Right renal cortex interstitium (tissue), 3 donors: Measurements from ENCODE around the gene GALNT9. TPM values are rescaled to one million over a fixed set of nuclear protein-coding genes. Genes with fewer than 3 reads are reported as not detected.

Experiments used
- DNase-seq, 3 donors: peaks; one replicate each; pipeline ENCODE4 v3.0.0-alpha.2; 2013; ENCODE audit warnings: low read depth in 3 of 3, low spot score in 2 of 3
- polyA plus RNA-seq, 3 donors: library from polyadenylated mRNA; unstranded; fragments of 120-200 nt; gene quantifications; one replicate each; pipeline ENCODE4 v1.2.1, GENCODE V29; 2013; ENCODE audit not compliant: insufficient read length in 3 of 3

The GALNT9 gene
- polyA plus RNA-seq, 3 donors, result 6.2 to 8.0 (median 7.1) TPM

DNA sequence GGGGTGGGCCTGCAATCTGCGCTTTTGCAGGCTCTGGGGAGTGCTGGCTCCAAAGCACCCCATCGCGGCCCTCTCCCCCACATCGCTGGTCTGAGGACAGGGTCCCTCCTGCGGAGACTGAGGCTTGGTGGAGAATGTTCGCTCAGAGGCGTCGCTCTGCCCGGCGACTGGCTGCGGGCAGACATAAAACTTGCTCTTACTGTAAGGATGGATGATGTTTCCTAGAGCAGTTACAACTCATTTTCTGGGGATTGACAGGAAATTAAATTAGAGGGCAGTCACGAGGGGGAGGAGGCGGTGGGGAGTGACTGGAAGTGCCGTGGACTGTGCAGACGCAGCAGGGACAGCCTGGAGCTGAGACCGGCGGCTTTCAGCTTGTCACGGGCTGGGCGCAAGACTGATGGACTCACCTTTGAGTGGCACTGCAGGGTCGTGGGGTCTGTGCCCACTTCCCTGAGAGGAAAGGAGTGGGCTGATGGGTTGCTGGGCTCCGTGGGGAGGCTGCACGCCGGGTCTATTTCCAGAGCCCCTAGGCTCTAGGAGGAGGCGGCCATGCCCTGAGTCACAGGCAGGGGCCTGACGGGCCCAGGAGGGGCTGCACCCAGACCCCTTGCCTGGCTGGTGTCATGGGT, 152.4 kb downstream of the GALNT9 start:
- no peak for DNase-seq

DNA sequence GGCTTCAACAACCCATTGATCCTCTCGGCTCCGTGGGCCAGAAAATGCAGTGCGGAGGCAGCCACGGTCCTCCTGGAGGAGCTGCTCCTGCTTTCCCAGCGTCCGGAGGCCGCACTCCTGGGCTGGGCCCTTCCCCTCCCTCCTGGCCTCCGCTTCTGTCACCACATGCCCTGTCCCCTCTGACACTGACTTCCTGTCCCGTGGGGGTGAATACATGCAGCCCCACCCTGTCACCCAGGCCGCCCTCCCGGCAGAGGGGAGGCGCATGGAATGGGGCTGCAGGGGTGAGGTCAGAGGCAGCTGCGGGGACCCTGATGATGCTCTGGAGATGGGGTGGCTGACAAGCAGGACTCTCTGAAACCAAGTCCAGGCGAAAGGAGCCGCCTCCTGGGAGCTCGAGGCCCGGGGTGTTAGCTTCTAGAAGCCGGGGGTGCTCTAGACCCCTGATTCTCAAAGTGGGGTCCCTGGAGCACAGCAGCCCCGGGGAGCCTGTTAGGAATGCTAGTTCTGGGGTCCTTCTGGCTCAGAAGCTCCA, 152.9 kb downstream of the GALNT9 start:
- no peak for DNase-seq

DNA sequence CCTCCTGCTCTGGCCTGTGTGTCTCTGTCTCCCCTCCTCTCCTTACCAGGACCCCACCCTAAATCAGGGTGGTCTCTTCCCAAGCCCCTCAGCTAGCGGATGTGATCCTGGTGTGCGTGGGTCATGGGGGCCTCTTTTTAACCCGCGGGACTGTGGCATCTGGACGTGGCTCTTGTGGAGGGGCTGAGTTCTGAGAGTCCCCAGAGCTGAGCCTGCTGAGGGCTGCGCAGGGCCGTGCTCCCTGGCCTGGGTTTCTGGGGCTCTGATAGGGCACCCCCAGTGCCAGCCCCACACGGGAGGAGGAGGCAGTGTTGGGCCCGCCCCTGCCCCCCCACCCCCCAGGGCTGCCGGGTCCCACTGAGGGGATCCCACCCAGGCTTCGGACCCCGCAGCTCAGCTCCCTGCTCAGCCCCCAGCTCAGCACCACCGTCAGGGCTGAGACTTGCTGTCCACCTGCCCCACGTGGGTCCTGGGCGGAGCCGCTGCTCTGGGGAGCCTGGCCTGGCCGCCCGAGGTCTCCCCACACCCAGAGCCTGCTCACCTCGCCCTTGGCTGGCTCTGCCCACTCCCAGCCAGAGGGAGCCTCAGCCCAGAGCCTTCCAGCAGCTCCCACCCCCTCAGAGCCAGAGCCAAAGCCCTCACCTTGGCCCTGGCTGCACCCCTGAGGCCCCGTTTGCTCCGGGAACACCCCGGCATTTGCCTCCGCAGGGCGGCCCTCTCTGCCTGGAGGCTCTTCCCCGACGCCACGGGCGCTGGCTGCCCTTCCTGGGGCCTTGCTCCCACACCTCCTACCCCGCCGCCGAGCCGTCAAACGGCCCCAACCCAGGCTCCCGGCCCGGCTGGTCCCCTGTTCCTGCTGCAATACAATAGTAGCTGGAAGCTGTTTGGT, 153.6 kb downstream of the GALNT9 start:
- DNase-seq, result no peak

DNA sequence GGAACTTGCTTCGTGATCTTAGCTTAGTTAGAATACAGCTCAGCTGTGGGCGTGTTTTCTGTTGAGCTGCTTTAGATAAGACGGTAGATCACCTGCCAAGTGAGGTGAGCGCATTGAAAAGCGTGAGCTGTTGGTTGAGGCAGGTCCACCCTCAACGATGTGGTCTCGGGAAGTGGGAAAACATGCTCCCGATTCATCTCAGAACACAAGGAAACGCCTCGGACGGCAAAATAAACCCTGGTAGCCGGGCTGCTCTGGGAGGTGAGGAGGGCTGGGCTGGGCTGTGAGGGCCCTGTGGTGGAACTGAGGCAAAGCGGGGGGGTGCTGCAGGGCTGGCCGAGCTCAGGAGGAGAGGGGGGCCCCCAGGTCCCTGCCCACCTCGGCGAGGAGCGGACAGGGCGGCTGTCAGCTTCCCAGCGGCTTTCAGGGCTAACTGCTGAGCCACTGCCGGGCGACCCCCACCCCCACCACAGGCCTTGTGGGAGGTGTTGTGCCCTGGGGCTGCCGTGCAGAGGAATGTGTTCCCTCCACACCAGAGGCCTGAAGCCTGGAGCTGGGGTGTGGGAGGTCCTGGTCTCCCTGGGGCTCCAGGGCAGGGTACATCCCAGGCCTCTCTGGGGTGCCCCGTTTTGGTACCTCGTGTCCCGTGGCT, 154.4 kb downstream of the GALNT9 start:
- DNase-seq, result no peak

DNA sequence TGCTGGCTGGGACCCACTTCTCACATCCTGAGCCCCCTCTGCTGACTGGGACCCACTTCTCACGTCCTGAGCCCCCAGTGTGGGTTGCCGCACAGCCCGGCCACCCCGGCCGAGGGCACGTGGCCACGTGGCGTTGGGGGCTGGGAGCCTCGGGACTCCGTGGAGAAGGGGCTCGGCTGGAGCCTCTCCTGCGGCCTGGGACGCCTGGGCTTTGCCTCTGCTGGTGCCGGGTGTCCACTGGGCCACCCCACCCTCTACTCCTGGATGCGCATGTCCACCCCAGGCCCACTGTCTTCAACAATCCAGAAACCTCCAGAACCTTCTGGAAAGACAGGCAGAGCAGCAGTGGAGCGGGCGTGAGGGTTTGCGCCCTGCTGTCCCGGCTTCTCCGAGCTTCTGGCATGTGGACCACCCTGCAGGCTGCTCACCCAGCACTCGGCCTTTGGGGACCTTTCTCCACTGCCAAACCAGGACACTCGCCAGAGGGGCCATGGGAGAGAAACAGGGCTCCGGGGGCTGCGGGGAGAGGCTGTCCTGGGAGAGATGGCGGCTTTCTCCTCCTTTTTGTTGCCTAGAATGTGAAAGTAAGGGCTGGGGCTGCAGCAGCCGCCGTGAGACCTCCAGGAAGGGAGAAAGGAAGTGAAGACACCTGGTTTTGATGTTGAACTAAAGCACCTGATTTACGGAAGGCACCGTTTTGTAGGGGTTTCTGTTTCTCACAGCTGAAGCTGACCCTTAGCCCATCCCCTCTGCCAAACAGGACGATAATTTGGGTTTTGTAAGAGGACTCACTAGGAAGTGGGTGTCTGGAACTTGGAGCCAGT, 155.2 kb downstream of the GALNT9 start:
- DNase-seq, result no peak

DNA sequence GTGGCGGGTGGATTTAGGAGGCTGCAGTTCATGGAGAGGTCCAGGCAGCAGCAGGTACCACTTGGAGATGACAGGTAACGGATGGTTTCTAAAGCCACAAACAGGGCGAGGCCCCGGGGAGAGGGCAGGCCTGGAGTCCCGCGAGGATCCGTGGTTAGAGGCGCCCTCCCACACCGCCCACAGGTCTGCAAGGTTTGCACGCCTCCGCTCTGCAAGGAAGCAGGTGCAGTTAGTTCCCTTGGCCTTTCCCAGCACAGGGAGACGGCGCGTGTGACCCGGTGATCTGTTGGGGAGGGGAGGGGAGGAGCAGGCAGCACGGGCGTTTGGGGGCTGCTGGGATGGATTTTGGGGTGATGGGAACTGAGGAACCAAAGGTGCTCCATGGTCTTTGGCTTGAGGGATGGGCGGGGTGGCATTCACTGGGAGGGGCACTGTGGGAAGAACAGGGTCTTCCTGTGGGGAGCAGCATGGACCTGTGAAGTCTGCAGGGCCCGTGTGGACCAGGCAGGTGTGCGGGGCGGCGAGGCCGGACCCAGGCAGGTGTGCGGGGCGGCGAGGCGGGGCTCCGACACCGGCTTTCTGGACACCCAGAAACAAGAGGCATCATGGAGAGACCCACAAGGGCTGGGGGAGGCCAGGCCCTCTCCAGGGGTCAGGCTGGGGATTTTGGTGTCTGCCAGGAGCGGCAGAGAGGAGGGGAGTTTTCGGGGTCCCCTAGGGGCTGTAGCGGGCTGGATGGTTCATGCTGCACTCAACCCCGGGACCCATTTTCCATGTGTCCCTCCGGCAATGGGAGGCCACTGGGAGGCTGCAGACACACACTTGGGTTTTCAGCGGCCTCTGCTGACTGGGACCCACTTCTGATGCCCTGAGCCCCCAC, 156.0 kb downstream of the GALNT9 start:
- DNase-seq, result no peak

DNA sequence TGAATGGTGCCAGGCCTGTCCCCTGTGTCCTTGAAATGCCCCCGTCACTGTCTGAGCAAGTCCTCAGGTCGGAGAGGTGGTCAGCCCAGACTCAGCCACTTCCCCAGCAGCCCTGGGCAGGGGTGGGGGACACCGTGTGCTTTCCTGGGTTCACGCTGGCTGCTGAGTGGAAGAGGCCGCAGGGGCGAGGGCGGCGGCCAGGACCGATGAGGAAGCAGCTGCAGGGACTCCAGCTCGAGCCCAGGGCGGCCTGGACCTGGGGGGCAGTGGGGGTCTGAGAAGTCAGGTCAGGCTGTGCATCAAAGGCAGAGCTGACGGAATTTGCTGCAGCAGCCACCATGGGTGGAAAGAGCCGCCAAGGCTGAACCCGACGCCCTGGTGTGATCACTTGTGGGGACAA, 156.8 kb downstream of the GALNT9 start:
- DNase-seq, result no peak

DNA sequence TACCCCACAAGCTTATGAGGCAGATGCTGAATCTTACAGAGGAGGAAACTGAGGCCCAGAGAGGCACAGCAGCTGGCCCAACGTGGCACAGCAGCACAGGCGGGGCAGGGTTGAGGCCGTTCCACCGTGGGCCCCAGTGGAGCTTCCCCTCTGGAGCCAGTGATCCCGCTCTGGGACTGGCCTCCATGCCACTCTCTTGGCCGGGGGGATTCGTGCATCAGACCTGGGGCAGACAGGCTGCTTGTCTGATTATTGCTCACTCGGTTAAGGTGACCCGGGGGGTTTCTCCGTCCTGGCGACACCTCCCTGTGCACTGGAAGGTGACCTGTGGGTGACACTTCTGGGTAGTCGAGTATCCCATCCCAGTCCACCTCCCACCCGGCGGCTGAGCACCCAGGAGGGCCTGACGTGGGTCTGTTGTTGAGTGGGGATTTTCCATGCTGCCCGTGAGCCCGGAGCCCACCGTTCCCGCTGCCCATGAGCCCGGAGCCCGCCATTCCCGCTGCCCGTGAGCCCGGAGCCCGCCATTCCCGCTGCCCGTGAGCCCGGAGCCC, 157.3 kb downstream of the GALNT9 start:
- no peak for DNase-seq

DNA sequence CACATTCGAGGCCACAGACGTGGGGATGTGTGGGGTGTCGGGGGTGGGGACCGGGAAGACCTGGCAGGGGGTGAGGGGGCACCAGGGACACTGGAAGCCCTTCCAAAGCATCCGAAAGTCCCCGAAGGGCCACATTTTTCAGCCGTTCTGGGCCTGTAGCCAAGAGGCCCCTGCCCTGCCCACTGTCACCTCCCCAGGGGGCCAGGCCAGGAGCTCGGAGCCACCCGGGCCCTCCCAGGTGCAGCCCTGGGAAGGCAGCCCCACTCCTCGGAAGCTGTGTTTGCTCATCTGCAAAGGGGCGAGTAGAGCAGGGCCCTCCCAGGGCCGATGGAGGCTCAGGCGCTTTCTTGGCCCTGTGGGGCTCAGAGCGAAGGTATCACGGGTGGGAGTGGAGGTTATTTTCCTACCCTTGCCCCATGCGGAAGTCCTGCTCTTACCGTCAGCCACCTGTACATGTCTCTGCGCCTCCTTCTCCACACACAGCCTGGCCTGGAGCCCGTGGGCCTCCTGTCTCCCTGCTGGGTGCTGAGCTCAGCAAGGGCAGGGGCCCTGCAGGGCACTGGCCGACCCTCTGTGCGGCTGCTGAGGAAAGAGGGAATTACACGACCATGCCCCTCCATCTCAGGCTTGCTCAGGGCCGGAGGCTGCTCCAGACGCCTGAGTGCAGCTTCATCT, 158.0 kb downstream of the GALNT9 start:
- DNase-seq, result no peak

DNA sequence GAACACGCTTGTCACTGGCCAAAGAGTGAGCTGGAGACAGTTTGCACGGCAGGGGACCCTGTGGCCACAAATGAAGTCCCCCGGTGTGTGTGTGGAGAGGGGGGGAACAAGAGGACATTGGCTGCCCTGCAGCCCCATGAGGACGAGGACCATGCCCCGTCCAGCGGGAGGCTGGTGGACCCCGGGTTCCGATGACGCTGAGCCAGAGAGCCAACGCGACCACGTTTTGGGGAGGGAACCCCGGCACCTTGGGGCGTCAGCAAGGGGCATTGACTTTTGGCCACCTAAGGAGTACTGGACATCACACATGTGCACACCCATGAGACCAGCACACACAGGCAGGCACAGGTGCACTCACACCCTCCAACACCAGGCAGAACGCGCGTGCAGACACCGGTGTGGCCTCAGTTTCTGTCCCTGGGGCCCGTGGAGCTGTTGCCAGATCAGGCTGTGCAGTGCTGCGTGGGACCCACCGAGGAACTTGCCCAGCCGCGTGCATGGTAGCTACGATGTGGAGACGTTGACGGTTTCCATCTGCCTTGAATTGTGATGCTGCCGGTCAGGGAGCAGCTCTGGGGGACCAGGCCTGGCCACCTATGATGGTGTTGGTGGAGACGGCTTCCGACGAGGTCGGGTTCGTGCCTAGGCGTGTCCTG, 158.6 kb downstream of the GALNT9 start:
- DNase-seq, result no peak

DNA sequence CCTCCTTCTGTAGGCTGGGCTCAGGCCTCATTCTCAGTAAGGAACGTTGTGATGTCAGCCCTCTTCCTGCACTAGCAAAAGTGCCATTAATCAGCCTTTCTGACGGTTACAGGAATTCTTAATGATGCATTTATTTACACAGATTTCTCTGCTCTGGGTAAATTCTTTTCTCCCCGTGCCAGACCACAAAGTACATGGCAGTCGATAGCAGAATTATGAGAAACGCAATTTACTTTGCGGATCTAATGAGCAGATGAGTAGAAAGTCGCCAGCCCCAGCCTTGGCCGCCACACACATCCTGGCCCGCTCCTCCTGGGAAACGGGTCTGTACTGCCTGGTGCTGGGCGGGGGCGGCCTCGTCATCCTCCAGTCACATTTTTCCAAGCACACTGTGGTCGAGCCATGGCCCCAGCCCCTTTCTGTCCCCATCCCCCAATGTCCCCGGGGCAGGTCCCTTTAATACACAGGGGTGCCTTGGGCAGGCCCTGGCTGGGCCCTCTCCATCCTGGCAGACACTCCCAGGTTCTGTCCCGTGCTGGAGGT, 159.2 kb downstream of the GALNT9 start:
- no peak for DNase-seq

DNA sequence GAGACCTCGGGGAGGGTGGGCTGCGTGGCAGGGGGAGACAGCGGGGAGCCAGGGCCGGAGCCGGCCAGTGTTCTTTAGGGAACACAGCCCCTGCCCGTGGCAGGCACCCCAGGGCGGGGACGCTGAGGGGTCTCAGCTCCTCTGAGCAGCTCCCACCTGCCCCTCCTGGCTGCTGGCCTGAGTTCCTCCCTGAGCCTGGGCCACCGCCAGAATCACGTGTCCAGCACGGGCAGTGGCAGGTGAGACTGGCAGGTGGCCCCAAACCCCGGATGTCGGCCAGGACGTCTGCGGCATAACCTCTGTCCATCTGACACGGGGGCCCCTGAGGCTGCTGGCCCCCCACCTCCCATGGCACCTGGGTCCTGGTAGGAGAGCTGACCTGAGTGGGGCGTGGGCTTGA, 160.0 kb downstream of the GALNT9 start:
- no peak for DNase-seq

DNA sequence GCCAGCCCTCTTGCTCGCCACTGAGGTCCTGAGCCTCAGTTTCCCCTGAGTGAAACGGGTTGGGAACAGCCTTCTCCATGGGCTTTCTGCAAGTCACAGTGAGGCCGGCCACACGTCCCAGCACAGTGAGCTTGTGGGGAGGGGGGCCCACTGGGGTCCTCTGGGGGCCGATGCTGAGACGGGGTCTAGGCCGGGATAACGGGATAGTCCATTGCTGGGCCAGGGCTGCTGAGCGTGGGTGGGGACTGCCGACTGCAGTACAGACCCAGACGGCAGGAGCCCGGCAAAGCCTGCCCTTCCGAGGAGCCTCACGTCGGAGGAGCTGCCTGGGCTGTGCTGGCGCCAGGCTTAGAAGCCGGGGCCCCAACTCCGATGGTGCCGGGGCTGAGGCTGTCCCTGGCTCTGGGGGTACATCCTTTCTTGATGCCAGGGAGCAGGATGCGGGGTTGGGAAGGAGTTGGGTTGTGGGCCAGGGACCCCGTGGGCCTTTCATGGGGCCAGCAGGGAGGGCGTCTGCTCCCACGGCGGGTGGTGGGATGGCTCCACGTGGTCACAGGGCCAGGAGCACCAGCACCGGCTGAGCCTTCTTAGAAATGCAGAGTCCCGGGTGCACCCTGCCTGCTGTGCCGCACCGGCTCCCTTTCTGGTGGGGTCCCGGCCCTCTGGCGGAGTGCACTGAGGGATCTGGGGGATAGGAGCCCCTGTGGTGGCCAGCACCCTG, 160.9 kb downstream of the GALNT9 start:
- DNase-seq, result no peak

DNA sequence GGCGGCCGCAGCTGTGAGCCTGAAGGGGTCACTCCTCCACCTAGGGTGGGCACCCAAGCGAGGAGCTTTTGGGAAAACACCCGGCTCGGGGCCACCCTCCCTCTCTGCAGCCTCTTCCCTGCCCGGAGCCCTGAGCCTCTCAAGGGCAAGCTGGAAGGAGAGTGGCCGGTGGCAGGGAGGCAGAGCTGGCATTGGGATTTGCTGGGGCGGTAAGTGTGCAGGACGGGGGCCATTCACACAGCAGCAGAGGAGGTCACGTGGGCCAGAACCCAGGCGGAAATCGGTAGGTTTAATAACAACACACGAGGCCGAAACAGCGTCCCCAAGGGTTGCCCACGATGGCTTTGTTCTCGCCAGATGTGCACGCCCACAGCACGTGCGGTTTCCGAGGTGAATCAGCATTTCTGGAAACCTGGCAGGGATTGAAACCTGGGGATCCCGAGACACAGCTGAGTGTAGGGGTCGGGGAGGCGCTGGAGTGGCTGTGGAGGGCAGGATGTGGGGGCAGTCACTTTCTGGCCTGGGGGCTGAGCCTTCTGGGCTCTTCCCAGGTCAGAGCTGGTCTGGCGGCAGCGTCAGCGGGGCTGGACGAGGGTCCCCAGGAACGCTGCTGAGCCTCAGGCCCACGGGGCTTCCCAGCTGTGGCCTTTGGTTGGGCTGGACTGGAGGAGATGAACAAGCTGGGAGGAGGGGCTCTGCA, 161.6 kb downstream of the GALNT9 start:
- no peak for DNase-seq

DNA sequence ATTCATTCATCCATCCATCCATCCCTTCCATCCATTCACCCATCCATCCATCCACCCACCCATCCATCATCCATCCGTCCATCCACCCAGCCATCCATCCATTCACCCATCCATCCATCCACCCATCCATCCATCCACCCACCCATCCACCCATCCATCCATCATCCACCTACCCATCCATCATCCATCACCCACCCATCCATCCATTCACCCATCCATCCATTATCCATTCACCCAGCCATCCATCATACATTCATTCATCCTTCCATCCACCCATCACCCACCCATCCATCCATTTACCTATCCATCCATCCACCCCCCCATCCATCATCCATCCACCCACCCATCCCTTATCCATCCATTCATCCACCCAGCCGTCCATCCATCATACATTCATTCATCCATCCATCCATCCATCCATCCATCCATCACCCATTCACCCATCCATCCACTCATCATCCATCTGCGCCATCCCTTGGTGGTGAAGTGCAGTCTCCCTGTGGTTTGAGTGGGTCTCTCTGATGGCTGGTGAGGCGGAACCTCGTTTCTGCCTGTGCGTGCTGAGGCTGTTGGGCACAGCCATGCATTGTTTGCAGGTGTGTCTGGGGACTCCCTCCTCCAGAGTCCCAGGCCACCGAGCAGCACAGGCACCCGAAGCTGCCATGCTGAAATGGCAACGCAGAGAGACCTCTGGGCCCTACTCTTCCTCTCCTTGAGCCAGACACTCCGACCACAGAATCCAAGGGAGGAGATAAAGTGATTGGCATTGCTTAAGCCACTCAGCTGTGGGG, 162.4 kb downstream of the GALNT9 start:
- no peak for DNase-seq

DNA sequence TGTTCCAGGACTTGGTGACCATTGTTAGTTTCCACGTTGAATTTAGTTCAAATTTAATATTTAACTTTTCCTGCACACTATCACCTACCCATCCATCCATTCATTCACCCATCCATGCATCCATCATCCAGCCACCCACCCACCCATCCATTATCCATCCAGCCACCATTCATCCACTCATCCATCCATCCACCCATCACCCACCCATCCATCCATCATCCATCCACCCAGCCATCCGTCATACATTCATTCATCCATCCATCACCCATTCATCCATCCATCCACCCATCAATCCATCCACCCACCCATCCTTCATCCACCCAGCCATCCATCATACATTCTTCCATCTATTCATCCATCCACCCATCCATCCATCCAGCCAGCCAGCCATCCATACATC, 163.3 kb downstream of the GALNT9 start:
- no peak for DNase-seq
